ENCODE results near the gene FARSA. TPM values are rescaled to one million over a fixed set of nuclear protein-coding genes. Genes with fewer than 3 reads are reported as not detected.
"Not testable (repeated sequence)": the region's sequence is repeated elsewhere in the genome, so short reads cannot be mapped to it uniquely, and the experiment has no call there.

FARSA gene
- total RNA-seq, 1 donor from 2014 or later, result 44.2 TPM

DNA sequence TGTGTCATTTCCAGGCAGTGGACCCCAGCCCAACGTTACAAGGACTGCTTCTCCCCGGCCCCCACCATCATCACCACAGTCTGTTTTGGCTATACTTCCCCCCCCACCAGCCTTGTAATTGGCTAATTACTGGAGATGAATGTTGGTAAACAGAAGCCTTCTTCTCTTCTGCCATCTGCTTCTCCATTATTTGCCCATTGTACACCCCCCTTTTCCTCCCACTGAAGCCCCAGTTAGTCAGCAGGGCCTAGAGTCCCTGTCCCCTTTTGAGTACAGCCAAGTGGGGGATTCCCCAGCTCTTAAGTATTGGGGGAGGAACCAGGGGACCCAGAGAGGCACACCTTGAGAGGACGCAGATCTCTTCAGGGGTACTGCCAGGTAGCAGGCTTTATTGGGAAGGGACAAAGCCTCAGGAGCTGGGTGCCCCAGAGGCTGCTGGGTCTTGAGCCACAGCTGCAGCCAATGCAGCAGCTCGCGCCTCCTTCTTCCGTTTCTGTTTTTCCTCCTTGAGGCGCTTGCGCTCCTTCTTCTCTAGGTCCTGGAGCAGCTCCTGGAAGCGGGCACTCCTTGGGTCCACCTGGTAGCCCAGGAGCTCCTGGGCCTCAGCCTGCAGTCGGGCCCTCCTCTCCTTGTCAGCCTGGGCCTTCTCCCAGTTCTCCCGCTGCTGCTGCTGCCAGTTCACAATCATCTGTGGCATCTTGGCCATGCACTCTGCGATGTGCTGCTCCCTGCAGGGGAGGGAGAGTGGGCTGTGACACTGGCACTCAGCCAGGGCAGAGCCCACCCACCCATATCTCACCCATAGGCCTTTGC lies 20.5 kb upstream of the FARSA start:
- Histone ChIP-seq H3K4me1 (peaks cover 55% of the 10 kb centered on the region), H3K27me3 (no peaks in the 10 kb centered on the region), H3K36me3 (peaks cover 0 to 44% of the 10 kb centered on the region in 2 donors), H3K27ac (no peak overlapping the region), H3K9me3 (no peaks in the 10 kb centered on the region), H3K4me3 (no peak overlapping the region)
- DNase-seq (ENCODE audit: extremely low spot score in 2 of 2), result no peak
- TF ChIP-seq, protein P1, sequence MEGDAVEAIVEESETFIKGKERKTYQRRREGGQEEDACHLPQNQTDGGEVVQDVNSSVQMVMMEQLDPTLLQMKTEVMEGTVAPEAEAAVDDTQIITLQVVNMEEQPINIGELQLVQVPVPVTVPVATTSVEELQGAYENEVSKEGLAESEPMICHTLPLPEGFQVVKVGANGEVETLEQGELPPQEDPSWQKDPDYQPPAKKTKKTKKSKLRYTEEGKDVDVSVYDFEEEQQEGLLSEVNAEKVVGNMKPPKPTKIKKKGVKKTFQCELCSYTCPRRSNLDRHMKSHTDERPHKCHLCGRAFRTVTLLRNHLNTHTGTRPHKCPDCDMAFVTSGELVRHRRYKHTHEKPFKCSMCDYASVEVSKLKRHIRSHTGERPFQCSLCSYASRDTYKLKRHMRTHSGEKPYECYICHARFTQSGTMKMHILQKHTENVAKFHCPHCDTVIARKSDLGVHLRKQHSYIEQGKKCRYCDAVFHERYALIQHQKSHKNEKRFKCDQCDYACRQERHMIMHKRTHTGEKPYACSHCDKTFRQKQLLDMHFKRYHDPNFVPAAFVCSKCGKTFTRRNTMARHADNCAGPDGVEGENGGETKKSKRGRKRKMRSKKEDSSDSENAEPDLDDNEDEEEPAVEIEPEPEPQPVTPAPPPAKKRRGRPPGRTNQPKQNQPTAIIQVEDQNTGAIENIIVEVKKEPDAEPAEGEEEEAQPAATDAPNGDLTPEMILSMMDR (IDR thresholded peaks at IDR 0.05), result no peak
- TF ChIP-seq POLR2AphosphoS5 (IDR thresholded peaks at IDR 0.05; ENCODE audit: insufficient read depth in 1 of 2, low read depth in 1 of 2) (no peak), POLR2A (IDR thresholded peaks at IDR 0.05) (no peak)
- intact Hi-C loops (cut with DNase I), result loop anchor here (2.0 kb wide), 1 partner anchor 71 kb away; no protein-coding TSS in a partner anchor

DNA sequence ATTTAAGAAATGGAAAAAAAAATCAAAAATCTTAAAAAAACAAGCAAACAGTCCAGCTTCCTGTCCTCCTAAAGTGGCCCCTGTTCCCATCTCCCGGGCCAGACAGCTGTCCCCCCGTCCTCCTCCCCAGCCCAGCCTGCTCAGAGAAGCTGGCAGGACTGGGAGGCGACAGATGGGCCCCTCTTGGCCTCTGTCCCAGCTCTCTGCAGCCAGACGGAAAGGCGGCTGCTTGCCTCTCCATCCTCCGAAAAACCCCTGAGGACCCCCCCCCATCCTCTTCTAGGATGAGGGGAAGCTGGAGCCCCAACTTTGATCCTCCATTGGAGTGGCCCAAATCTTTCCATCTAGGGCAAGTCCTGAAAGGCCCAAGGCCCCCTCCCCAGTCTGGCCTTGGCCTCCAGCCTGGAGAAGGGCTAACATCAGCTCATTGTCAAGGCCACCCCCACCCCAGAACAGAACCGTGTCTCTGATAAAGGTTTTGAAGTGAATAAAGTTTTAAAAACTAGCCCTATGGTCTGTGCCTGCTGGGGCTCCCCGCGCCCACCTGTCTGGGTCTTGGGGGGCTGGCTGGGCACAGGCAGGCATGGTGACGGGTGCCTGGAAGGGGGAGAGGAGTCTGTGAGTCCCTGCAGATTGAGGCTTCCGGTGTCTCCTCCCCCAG lies 19.8 kb upstream of the FARSA start:
- TF ChIP-seq POLR2AphosphoS5 (IDR thresholded peaks at IDR 0.05; ENCODE audit: insufficient read depth in 1 of 2, low read depth in 1 of 2) (no peak), POLR2A (IDR thresholded peaks at IDR 0.05) (no peak)
- TF ChIP-seq, protein P1 (IDR thresholded peaks at IDR 0.05), result no peak
- peaks cover 55% of the 10 kb centered on the region for H3K4me1 ChIP-seq
- no peaks in the 10 kb centered on the region for H3K27me3 ChIP-seq
- peaks cover 0 to 52% of the 10 kb centered on the region in 2 donors for H3K36me3 ChIP-seq
- no peaks in the 10 kb centered on the region for H3K9me3 ChIP-seq
- intact Hi-C loops (cut with DNase I), result no loop called here
- H3K27ac ChIP-seq, result no peak overlapping the region
- H3K4me3 ChIP-seq, result no peak overlapping the region
- DNase-seq (ENCODE audit: extremely low spot score in 2 of 2), result no peak

DNA sequence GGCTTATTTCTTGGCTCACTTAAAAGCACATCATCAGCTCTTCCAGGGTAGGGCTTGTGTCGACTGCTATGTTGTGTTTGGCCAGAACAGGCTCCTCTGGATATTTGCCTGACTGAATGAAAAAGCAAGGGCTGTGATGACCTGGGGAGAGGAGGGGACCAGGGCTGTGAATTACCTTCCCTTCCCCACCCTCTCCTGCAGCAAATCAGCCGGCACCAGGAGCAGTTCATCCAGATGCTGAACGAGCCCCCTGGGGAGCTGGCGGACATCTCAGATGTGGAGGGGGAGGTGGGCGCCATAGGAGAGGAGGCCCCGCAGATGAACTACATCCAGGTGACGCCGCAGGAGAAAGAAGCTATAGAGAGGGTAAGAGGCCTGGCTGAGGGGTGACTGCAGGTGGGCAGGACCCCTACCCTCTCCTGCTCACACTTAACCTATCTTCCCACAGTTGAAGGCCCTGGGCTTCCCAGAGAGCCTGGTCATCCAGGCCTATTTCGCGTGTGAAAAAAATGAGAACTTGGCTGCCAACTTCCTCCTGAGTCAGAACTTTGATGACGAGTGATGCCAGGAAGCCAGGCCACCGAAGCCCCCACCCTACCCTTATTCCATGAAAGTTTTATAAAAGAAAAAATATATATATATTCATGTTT lies 19.1 kb upstream of the FARSA start:
- Histone ChIP-seq H3K27ac (no peak overlapping the region), H3K9me3 (no peaks in the 10 kb centered on the region), H3K4me3 (no peak overlapping the region), H3K27me3 (no peaks in the 10 kb centered on the region), H3K36me3 (peaks cover 0 to 57% of the 10 kb centered on the region in 2 donors), H3K4me1 (peaks cover 57% of the 10 kb centered on the region)
- DNase-seq (ENCODE audit: extremely low spot score in 2 of 2), result no peak
- TF ChIP-seq POLR2AphosphoS5 (IDR thresholded peaks at IDR 0.05; ENCODE audit: insufficient read depth in 1 of 2, low read depth in 1 of 2), result no peak
- intact Hi-C loops (cut with DNase I), result no loop called here

DNA sequence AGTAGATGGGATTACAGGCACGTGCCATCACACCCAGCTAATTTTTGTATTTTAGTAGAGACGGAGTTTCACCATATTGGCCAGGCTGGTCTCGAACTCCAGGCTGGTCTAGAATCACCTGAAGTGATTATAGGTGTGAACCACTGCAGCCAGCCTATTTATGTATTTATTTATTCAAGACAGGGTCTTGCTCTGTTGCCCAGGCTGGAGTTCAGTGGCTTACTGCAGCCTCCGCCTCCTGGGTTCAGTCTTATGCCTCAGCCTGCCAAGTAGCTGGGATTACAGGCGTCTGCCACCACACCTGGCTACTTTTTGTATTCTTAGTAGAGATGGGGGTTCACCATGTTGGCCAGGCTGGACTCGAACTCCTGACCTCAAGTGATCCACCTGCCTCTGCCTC lies 18.5 kb upstream of the FARSA start:
- H3K4me3 ChIP-seq; H3K27ac ChIP-seq; H3K9me3 ChIP-seq; H3K27me3 ChIP-seq; intact Hi-C loops (cut with DNase I); DNase-seq (ENCODE audit: extremely low spot score in 2 of 2): not testable (repeated sequence)
- Histone ChIP-seq H3K36me3 (peaks cover 0 to 62% of the 10 kb centered on the region in 2 donors), H3K4me1 (peaks cover 59% of the 10 kb centered on the region)

DNA sequence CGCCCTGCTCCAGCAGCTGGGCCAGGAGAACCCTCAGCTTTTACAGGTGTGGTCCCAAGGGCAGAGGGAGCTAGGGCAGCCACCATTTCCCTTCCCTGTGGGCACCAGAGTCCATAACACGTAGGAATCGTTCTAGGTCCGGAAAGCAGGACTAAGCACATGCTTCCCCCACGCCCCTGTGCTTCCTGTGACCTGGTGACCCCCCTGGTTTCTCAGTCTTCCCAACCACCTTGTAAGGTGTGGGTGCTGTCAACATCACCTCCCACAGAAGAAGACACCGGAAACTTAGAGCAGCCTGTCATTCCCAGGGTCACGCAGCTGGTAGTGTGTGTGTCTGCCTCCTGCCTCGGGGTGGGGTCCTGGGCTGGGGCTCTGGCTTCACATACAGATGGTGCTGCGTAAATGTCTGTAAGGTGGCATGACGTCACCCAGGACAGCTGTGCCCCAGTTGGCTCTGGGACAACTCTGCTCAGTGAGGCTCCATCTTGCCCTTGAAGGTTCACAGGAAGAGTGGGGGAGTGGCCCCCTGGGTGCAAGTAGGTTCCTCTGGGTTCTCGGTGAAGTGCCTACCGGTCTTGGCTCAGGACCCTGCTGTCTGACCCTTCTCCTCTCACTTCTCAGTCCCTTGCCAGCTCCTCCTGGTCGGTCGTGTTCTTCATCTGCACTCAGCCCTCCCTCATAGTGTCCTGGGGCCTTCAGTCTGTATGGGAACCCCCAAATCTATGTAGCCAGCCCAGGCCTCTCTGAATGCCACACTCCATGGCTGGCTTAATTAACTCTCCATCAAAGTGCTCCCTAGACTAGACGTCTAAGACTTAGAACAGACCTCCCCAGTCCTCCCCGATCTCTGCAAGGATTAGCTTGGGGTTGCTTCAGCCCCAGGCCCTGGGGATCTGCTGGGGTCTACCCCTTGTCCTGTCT lies 16.1 kb upstream of the FARSA start:
- DNase-seq (ENCODE audit: extremely low spot score in 2 of 2), result no peak
- H3K4me3 ChIP-seq, result no peak overlapping the region
- H3K27ac ChIP-seq, result no peak overlapping the region
- H3K4me1 ChIP-seq, result peaks cover 58% of the 10 kb centered on the region
- intact Hi-C loops (cut with DNase I), result no loop called here
- TF ChIP-seq POLR2AphosphoS5 (IDR thresholded peaks at IDR 0.05; ENCODE audit: insufficient read depth in 1 of 2, low read depth in 1 of 2), result no peak
- no peak for TF ChIP-seq POLR2A (IDR thresholded peaks at IDR 0.05)
- TF ChIP-seq, protein P1 (IDR thresholded peaks at IDR 0.05), result no peak
- peaks cover 0 to 65% of the 10 kb centered on the region in 2 donors for H3K36me3 ChIP-seq
- no peaks in the 10 kb centered on the region for H3K27me3 ChIP-seq
- no peaks in the 10 kb centered on the region for H3K9me3 ChIP-seq
